GM18861 (cell line): ENCODE measurements around the gene SUN1.
"Not testable (repeated sequence)": the region's sequence is repeated elsewhere in the genome, so short reads cannot be mapped to it uniquely, and the experiment has no call there.

Source experiments
- ATAC-seq: cut with Tn5 transposase; IDR thresholded peaks from one replicate; pipeline ENCODE4 v1.9.1; 2021; ENCODE audit not compliant: unreplicated experiment

SUN1 gene

GRCh38 chr7:916291-916941 lies 84.1 kb downstream of the SUN1 start:
- no peak for ATAC-seq

GRCh38 chr7:917255-918117 lies 85.2 kb downstream of the SUN1 start:
- no peak for ATAC-seq

- ATAC-seq = no peak
These were observed 85.8 kb downstream of the SUN1 start for GRCh38 chr7:918118-918425.

- ATAC-seq = no peak
These were observed 86.3 kb downstream of the SUN1 start for GRCh38 chr7:918441-919113.

GRCh38 chr7:919114-919442 lies 86.8 kb downstream of the SUN1 start:
- ATAC-seq = no peak

DNA sequence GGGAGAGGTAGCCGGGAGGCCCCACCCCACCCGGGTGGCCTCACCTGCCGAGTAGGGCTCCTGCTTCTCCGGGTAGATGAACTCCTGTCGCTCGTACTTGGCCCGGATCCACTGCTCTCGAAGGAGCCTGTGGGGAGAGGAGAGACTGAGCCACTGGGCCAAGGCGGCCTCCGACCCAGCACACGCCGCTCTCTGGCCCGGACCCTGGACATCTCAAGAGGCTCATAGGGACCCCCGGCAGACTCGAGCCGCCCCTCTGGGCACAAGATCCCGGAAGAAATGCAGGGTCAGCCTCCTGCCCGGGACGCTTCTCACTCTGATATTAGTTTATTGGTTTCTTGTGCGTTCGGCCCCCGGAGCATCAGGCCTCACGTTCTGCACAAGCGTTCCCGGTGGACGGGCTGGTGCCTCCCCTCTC lies 87.7 kb downstream of the SUN1 start:
- no peak for ATAC-seq

GRCh38 chr7:920351-921070 lies 88.2 kb downstream of the SUN1 start:
- no peak for ATAC-seq

GRCh38 chr7:921071-921461 lies 88.8 kb downstream of the SUN1 start:
- ATAC-seq = no peak

DNA sequence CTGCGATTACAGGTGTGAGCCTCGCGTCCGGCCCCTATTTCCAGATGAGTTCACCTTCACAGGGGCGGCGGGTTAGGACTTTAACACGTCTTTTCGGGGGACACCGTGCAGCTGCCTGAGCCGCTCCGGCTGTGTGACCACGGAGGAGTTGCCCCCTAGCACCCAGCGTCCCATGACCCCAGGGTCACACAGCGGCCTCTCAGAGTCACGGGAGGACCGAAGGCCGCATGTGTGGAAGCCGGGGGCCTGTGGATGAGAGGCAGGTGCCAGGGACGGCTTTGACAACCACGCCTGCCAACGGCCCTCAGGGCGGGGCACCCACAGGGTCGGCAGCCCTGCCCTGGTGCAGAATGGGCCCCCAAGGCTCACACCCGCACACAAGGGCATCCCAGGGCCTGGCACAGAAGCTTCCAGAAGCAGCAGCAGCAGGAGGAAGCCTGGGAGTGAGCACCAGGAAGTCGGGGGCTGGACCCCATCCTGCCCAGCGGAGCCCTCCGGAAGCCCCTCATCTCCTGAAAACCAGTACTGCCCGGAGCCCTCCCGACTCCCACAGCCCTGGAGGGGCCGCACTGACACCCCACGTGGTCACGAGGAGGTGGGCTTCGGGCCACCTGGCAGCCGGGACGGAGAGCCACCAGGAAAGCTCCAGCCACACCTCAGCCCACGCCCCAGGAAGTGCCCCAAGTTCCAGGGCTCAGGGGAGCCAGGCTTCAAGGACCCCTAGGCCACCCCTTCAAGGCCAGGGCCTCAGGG lies 89.5 kb downstream of the SUN1 start:
- ATAC-seq = no peak

GRCh38 chr7:922334-923107 lies 90.2 kb downstream of the SUN1 start:
- no peak for ATAC-seq

- ATAC-seq = peak; percentile 67
These were observed 91.1 kb downstream of the SUN1 start for GRCh38 chr7:923108-924041.

- not testable (repeated sequence) for ATAC-seq
These were observed 91.8 kb downstream of the SUN1 start for GRCh38 chr7:924042-924441.
